ENCODE data around the gene HSPA8. TPM values are rescaled to one million over a fixed set of nuclear protein-coding genes. Genes with fewer than 3 reads are reported as not detected.

The HSPA8 gene
- polyA plus RNA-seq, 1 of the 3 experiments (the other 2 are of a cell fraction) = 2,088 TPM

GRCh38 chr11:123076484-123076883 lies 14.5 kb upstream of the HSPA8 start:
- Histone ChIP-seq H3K79me2 (ENCODE audit: insufficient read depth) (peaks cover 15% of the 10 kb centered on the region), H3K27ac (ENCODE audit: low read depth in 2 of 2, low read length in 1 of 2) (no peak overlapping the region), H3K9me3 (no peaks in the 10 kb centered on the region), H3K9me2 (no peaks in the 10 kb centered on the region), H3K9ac (no peak overlapping the region), H3K27me3 (ENCODE audit: insufficient read depth) (no peaks in the 10 kb centered on the region), H3K4me3 (ENCODE audit: low read depth in 2 of 2, low read length in 1 of 2) (no peak overlapping the region), H4K20me1 (ENCODE audit: insufficient read depth) (no peaks in the 10 kb centered on the region), H3K36me3 (replicated peaks in 1 of 2; ENCODE audit: control insufficient read depth in 1 of 2, insufficient read depth in 2 of 2, low read length in 1 of 2) (peaks cover 28 to 81% of the 10 kb centered on the region in 2 experiments), H2AFZ (ENCODE audit: low read depth) (no peak overlapping the region), H3K4me2 (no peak overlapping the region), H3K4me1 (ENCODE audit: control insufficient read depth in 1 of 2, insufficient read depth in 2 of 2, low read depth in 1 of 2, low read length in 1 of 2) (no peaks in the 10 kb centered on the region), H3F3A (replicated peaks; ENCODE audit: insufficient read depth) (peaks cover 15% of the 10 kb centered on the region)
- no peak for DNase-seq
- no peak for TF ChIP-seq CHD2 (IDR thresholded peaks at IDR 0.05; ENCODE audit: low read length, partially characterized antibody)
- no peak for TF ChIP-seq POLR2AphosphoS5 (IDR thresholded peaks at IDR 0.05; ENCODE audit: low read depth, low read length)
- no peak for TF ChIP-seq EZH2phosphoT487 (IDR thresholded peaks at IDR 0.05; ENCODE audit: borderline replicate concordance, low read depth)
- no peak for TF ChIP-seq ELF1 (IDR thresholded peaks at IDR 0.05)
- no peak for TF ChIP-seq MEF2A (IDR thresholded peaks at IDR 0.05; ENCODE audit: borderline replicate concordance, low read depth)
- TF ChIP-seq RXRA (IDR thresholded peaks at IDR 0.05; ENCODE audit: borderline replicate concordance, low read depth) = no peak
- 90% methylated on average over 2 of the region's 2 CpGs for WGBS (ENCODE audit: low lambda C conversion rate)
- POLR2A ChIA-PET = no interaction called here
- CTCF ChIA-PET = no interaction called here

GRCh38 chr11:123073343-123074057 lies 11.6 kb upstream of the HSPA8 start:
- Histone ChIP-seq H3K27ac (ENCODE audit: low read depth in 2 of 2, low read length in 1 of 2) (no peak overlapping the region), H3K4me2 (no peak overlapping the region), H3K4me3 (ENCODE audit: low read depth in 2 of 2, low read length in 1 of 2) (no peak overlapping the region), H3K36me3 (replicated peaks in 1 of 2; ENCODE audit: control insufficient read depth in 1 of 2, insufficient read depth in 2 of 2, low read length in 1 of 2) (peaks cover 36 to 83% of the 10 kb centered on the region in 2 experiments), H2AFZ (ENCODE audit: low read depth) (no peak overlapping the region), H3K9me2 (no peaks in the 10 kb centered on the region), H4K20me1 (ENCODE audit: insufficient read depth) (no peaks in the 10 kb centered on the region), H3K9ac (no peak overlapping the region), H3F3A (replicated peaks; ENCODE audit: insufficient read depth) (peaks cover 21% of the 10 kb centered on the region), H3K27me3 (ENCODE audit: insufficient read depth) (no peaks in the 10 kb centered on the region), H3K79me2 (ENCODE audit: insufficient read depth) (peaks cover 15% of the 10 kb centered on the region), H3K4me1 (ENCODE audit: control insufficient read depth in 1 of 2, insufficient read depth in 2 of 2, low read depth in 1 of 2, low read length in 1 of 2) (no peaks in the 10 kb centered on the region), H3K9me3 (no peaks in the 10 kb centered on the region)
- ChIA-PET POLR2A (no interaction called here), CTCF (interaction anchor here (0.6 to 1.2 kb wide), 4 partner anchors 29 to 53 kb away, joined by 3 to 4 read pairs (median 3); no protein-coding TSS in a partner anchor)
- TF ChIP-seq RCOR1 (IDR thresholded peaks at IDR 0.05; ENCODE audit: low read length) = no peak
- TF ChIP-seq NFIC (IDR thresholded peaks at IDR 0.05; ENCODE audit: borderline replicate concordance) = no peak
- TF ChIP-seq EZH2phosphoT487 (IDR thresholded peaks at IDR 0.05; ENCODE audit: borderline replicate concordance, low read depth) = no peak
- no peak for TF ChIP-seq IRF3 (IDR thresholded peaks at IDR 0.05; ENCODE audit: low read depth, low read length)
- TF ChIP-seq MAX (IDR thresholded peaks at IDR 0.05; ENCODE audit: low read depth) = no peak
- no peak for TF ChIP-seq FOXM1 (IDR thresholded peaks at IDR 0.05; ENCODE audit: low read depth)
- TF ChIP-seq RFX5 (IDR thresholded peaks at IDR 0.05; ENCODE audit: low read length) = no peak
- no peak for TF ChIP-seq REST (IDR thresholded peaks at IDR 0.05; ENCODE audit: low read depth, low read length)
- no peak for TF ChIP-seq MEF2A (IDR thresholded peaks at IDR 0.05; ENCODE audit: borderline replicate concordance, low read depth)
- TF ChIP-seq YY1 (IDR thresholded peaks at IDR 0.05; ENCODE audit: low read depth) = no peak
- no peak for TF ChIP-seq POLR2AphosphoS5 (IDR thresholded peaks at IDR 0.05; ENCODE audit: low read depth, low read length)
- no peak for TF ChIP-seq CHD2 (IDR thresholded peaks at IDR 0.05; ENCODE audit: low read length, partially characterized antibody)
- WGBS (ENCODE audit: low lambda C conversion rate) = 92% methylated on average over 14 of the region's 14 CpGs
- no peak for DNase-seq
